ENCODE measurements around the gene DLX3. TPM values are rescaled to one million over a fixed set of nuclear protein-coding genes. Genes with fewer than 3 reads are reported as not detected.

The DLX3 gene
- total RNA-seq, 1 donor from 2014 or later: 0.04 TPM

GRCh38 chr17:49941427-49941826 is 53.6 kb downstream of the DLX3 start:
- Histone ChIP-seq H4K20me1 (ENCODE audit: low read depth) (no peaks in the 10 kb centered on the region), H3K9me3 (ENCODE audit: low read depth) (no peaks in the 10 kb centered on the region), H3K4me3 (no peak overlapping the region), H3K27ac (no peak overlapping the region), H3K27me3 (peaks cover 26% of the 10 kb centered on the region), H3K36me3 (no peaks in the 10 kb centered on the region), H3K4me2 (no peak overlapping the region), H3K79me2 (ENCODE audit: low read depth) (no peaks in the 10 kb centered on the region), H3K9ac (no peak overlapping the region), H2AFZ (replicated peaks) (no peak overlapping the region), H3K4me1 (peaks cover 9% of the 10 kb centered on the region), H3F3A (ENCODE audit: low read depth) (no peaks in the 10 kb centered on the region)
- DNase-seq (ENCODE audit: low spot score): no peak
- Mint-ChIP-seq H3K36me3 (no peaks in the 10 kb centered on the region), H3K27me3 (ENCODE audit: insufficient read depth, low read depth) (peaks cover 11% of the 10 kb centered on the region), H3K4me3 (no peak overlapping the region), H3K27ac (no peak overlapping the region), H3K4me1 (peaks cover 13% of the 10 kb centered on the region), H3K9me3 (no peaks in the 10 kb centered on the region)
- TF ChIP-seq CTCF (IDR thresholded peaks at IDR 0.05): no peak
- TF ChIP-seq EZH2phosphoT487 (IDR thresholded peaks at IDR 0.05): no peak

Small RNA genes within 50 kb of the gene (small RNA-seq; reads per million reads assigned to genes)
- gene RNU6-1313P: not detected

Other genes with a start within 250 kb of the DLX3 start
- 14.6 and 29.5 TPM in 2 replicates for gene FAM117A, start 231.1 kb downstream of the DLX3 start, total RNA-seq (ENCODE audit: low replicate concordance)
- 125 and 139 TPM in 2 replicates for gene KAT7, start 206.5 kb downstream of the DLX3 start, total RNA-seq (ENCODE audit: low replicate concordance)
- gene TAC4, start 147.2 kb downstream of the DLX3 start, total RNA-seq (ENCODE audit: low replicate concordance): not detected in 2 replicates
- gene DLX4, start 26.0 kb downstream of the DLX3 start, total RNA-seq (ENCODE audit: low replicate concordance): 0.53 TPM in 1 of 2 replicates, not detected in the other
- gene ITGA3, start 60.9 kb upstream of the DLX3 start, total RNA-seq (ENCODE audit: low replicate concordance): 7.7 and 11.9 TPM in 2 replicates
- 12.6 and 17.3 TPM in 2 replicates for gene PDK2, start 100.1 kb upstream of the DLX3 start, total RNA-seq (ENCODE audit: low replicate concordance)
- 8.7 and 27.9 TPM in 2 replicates for gene SAMD14, start 134.9 kb upstream of the DLX3 start, total RNA-seq (ENCODE audit: low replicate concordance)
- 12.0 and 31.4 TPM in 2 replicates for gene PPP1R9B, start 155.5 kb upstream of the DLX3 start, total RNA-seq (ENCODE audit: low replicate concordance)
- gene SGCA, start 170.8 kb upstream of the DLX3 start, total RNA-seq (ENCODE audit: low replicate concordance): 1.5 TPM in 1 of 2 replicates, not detected in the other
- gene COL1A1, start 206.4 kb upstream of the DLX3 start, total RNA-seq (ENCODE audit: low replicate concordance): 1.1 and 4.2 TPM in 2 replicates

Data from neural progenitor cell (in vitro differentiated cells).